ENCODE results near the gene PIWIL4. TPM values are rescaled to one million over a fixed set of nuclear protein-coding genes. Genes with fewer than 3 reads are reported as not detected.
"Not testable (repeated sequence)": the region's sequence is repeated elsewhere in the genome, so short reads cannot be mapped to it uniquely, and the experiment has no call there.

PIWIL4 gene
- total RNA-seq, 2 donors from 2014 or later = 1.3 to 1.6 TPM

- H3K4me3 Mint-ChIP-seq = no peak overlapping the region
- DNase-seq = no peak
- no peak for ATAC-seq
- no peak overlapping the region for H3K27ac Mint-ChIP-seq
- peaks cover 40% of the 10 kb centered on the region for H3K27me3 Mint-ChIP-seq
- H3K9me3 ChIP-seq (ENCODE audit: control insufficient read depth, low read length, poor library complexity, severe bottlenecking) = no peaks in the 10 kb centered on the region
- H3K4me1 Mint-ChIP-seq = no peaks in the 10 kb centered on the region
- H3K36me3 Mint-ChIP-seq (ENCODE audit: low read depth) = no peaks in the 10 kb centered on the region
Measured at GRCh38 chr11:94537031-94537600, 30.1 kb upstream of the PIWIL4 start.

- H3K4me3 Mint-ChIP-seq = no peak overlapping the region
- peaks cover 24% of the 10 kb centered on the region for H3K27me3 Mint-ChIP-seq
- ATAC-seq (no peak), DNase-seq (no peak)
- H3K36me3 Mint-ChIP-seq (ENCODE audit: low read depth) = peaks cover 2% of the 10 kb centered on the region
- peaks cover 2% of the 10 kb centered on the region for H3K4me1 Mint-ChIP-seq
- H3K9me3 ChIP-seq (ENCODE audit: control insufficient read depth, low read length, poor library complexity, severe bottlenecking) = no peaks in the 10 kb centered on the region
- no peak overlapping the region for H3K27ac Mint-ChIP-seq
Measured at GRCh38 chr11:94539420-94539819, 27.7 kb upstream of the PIWIL4 start.

GRCh38 chr11:94543695-94544645 is 23.2 kb upstream of the PIWIL4 start, which contains the start of gene FUT4:
FUT4 (plus strand) TSS chr11:94543921; CDS start chr11:94544134, 213 bp downstream.
- H3K4me1 Mint-ChIP-seq = peaks cover 20% of the 10 kb centered on the region
- peaks cover 2% of the 10 kb centered on the region for H3K36me3 Mint-ChIP-seq (ENCODE audit: low read depth)
- no peaks in the 10 kb centered on the region for H3K9me3 ChIP-seq (ENCODE audit: control insufficient read depth, low read length, poor library complexity, severe bottlenecking)
- peak; percentile 39 to 58 (median 51) for DNase-seq
- peak within 1 kb of the TSS; percentile 97 for H3K27ac Mint-ChIP-seq
- peak; percentile 82 for ATAC-seq
- H3K27me3 Mint-ChIP-seq = peaks cover 6% of the 10 kb centered on the region
- H3K4me3 Mint-ChIP-seq = peak within 1 kb of the TSS; percentile 99

- H3K4me1 Mint-ChIP-seq = peaks cover 22% of the 10 kb centered on the region
- no peaks in the 10 kb centered on the region for H3K9me3 ChIP-seq (ENCODE audit: control insufficient read depth, low read length, poor library complexity, severe bottlenecking)
- ATAC-seq (peak; percentile 3), DNase-seq (no peak)
- peaks cover 2% of the 10 kb centered on the region for H3K36me3 Mint-ChIP-seq (ENCODE audit: low read depth)
- H3K27me3 Mint-ChIP-seq = peaks cover under 1% of the 10 kb centered on the region
- H3K4me3 Mint-ChIP-seq = peak overlapping the region; percentile 99
- peak overlapping the region; percentile 49 for H3K27ac Mint-ChIP-seq
Measured at GRCh38 chr11:94544646-94545263, 22.4 kb upstream of the PIWIL4 start.

- Mint-ChIP-seq H3K4me3 (peak overlapping the region; percentile 99), H3K27me3 (no peaks in the 10 kb centered on the region), H3K27ac (peak overlapping the region; percentile 49), H3K4me1 (peaks cover 28% of the 10 kb centered on the region), H3K36me3 (ENCODE audit: low read depth) (peaks cover 3% of the 10 kb centered on the region)
- no peak for ATAC-seq
- DNase-seq = no peak
- no peaks in the 10 kb centered on the region for H3K9me3 ChIP-seq (ENCODE audit: control insufficient read depth, low read length, poor library complexity, severe bottlenecking)
Measured at GRCh38 chr11:94545264-94546161, 21.7 kb upstream of the PIWIL4 start.

- Mint-ChIP-seq H3K27ac (no peak overlapping the region), H3K27me3 (no peaks in the 10 kb centered on the region), H3K4me1 (peaks cover 29% of the 10 kb centered on the region), H3K4me3 (peak overlapping the region; percentile 99), H3K36me3 (ENCODE audit: low read depth) (peaks cover 4% of the 10 kb centered on the region)
- H3K9me3 ChIP-seq (ENCODE audit: control insufficient read depth, low read length, poor library complexity, severe bottlenecking) = no peaks in the 10 kb centered on the region
- no peak for DNase-seq
- no peak for ATAC-seq
Measured at GRCh38 chr11:94546162-94546470, 21.1 kb upstream of the PIWIL4 start.

GRCh38 chr11:94546886-94547285 is 20.3 kb upstream of the PIWIL4 start:
- ATAC-seq = no peak
- DNase-seq = no peak
- H3K9me3 ChIP-seq (ENCODE audit: control insufficient read depth, low read length, poor library complexity, severe bottlenecking) = no peaks in the 10 kb centered on the region
- Mint-ChIP-seq H3K36me3 (ENCODE audit: low read depth) (peaks cover 4% of the 10 kb centered on the region), H3K4me3 (peak overlapping the region; percentile 53), H3K4me1 (peaks cover 29% of the 10 kb centered on the region), H3K27me3 (no peaks in the 10 kb centered on the region), H3K27ac (no peak overlapping the region)

GRCh38 chr11:94549146-94549545 is 18.0 kb upstream of the PIWIL4 start:
- H3K27ac Mint-ChIP-seq = no peak overlapping the region
- ATAC-seq (no peak), DNase-seq (no peak)
- H3K4me3 Mint-ChIP-seq = no peak overlapping the region
- no peaks in the 10 kb centered on the region for H3K27me3 Mint-ChIP-seq
- peaks cover 2% of the 10 kb centered on the region for H3K36me3 Mint-ChIP-seq (ENCODE audit: low read depth)
- H3K4me1 Mint-ChIP-seq = peaks cover 28% of the 10 kb centered on the region
- no peaks in the 10 kb centered on the region for H3K9me3 ChIP-seq (ENCODE audit: control insufficient read depth, low read length, poor library complexity, severe bottlenecking)

- H3K4me1 Mint-ChIP-seq = peaks cover 27% of the 10 kb centered on the region
- H3K36me3 Mint-ChIP-seq (ENCODE audit: low read depth) = peaks cover 2% of the 10 kb centered on the region
- DNase-seq (no peak), ATAC-seq (no peak)
- no peak overlapping the region for H3K27ac Mint-ChIP-seq
- no peaks in the 10 kb centered on the region for H3K27me3 Mint-ChIP-seq
- no peaks in the 10 kb centered on the region for H3K9me3 ChIP-seq (ENCODE audit: control insufficient read depth, low read length, poor library complexity, severe bottlenecking)
- H3K4me3 Mint-ChIP-seq = peak overlapping the region; percentile 55
Measured at GRCh38 chr11:94550513-94550912, 16.7 kb upstream of the PIWIL4 start.

GRCh38 chr11:94553938-94554337 is 13.2 kb upstream of the PIWIL4 start:
- no peaks in the 10 kb centered on the region for H3K27me3 Mint-ChIP-seq
- peaks cover 15% of the 10 kb centered on the region for H3K4me1 Mint-ChIP-seq
- no peak overlapping the region for H3K4me3 Mint-ChIP-seq
- peaks cover 2% of the 10 kb centered on the region for H3K36me3 Mint-ChIP-seq (ENCODE audit: low read depth)
- H3K9me3 ChIP-seq (ENCODE audit: control insufficient read depth, low read length, poor library complexity, severe bottlenecking) = no peaks in the 10 kb centered on the region
- ATAC-seq (no peak), DNase-seq (no peak)
- no peak overlapping the region for H3K27ac Mint-ChIP-seq

- H3K4me1 Mint-ChIP-seq; H3K4me3 Mint-ChIP-seq; DNase-seq; H3K36me3 Mint-ChIP-seq (ENCODE audit: low read depth); H3K27ac Mint-ChIP-seq; H3K27me3 Mint-ChIP-seq; H3K9me3 ChIP-seq (ENCODE audit: control insufficient read depth, low read length, poor library complexity, severe bottlenecking); ATAC-seq: not testable (repeated sequence)
Measured at GRCh38 chr11:94555752-94556329, 11.3 kb upstream of the PIWIL4 start.

GRCh38 chr11:94557421-94557820 is 9.7 kb upstream of the PIWIL4 start:
- ATAC-seq (no peak), DNase-seq (no peak)
- no peaks in the 10 kb centered on the region for H3K36me3 Mint-ChIP-seq (ENCODE audit: low read depth)
- no peaks in the 10 kb centered on the region for H3K27me3 Mint-ChIP-seq
- H3K4me3 Mint-ChIP-seq = no peak overlapping the region
- H3K9me3 ChIP-seq (ENCODE audit: control insufficient read depth, low read length, poor library complexity, severe bottlenecking) = no peaks in the 10 kb centered on the region
- peaks cover 5% of the 10 kb centered on the region for H3K4me1 Mint-ChIP-seq
- no peak overlapping the region for H3K27ac Mint-ChIP-seq

All from T-helper 17 cell (primary cell).